GM23338 (cell line): ENCODE measurements around the gene GOLGA2. TPM values are rescaled to one million over a fixed set of nuclear protein-coding genes. Genes with fewer than 3 reads are reported as not detected.

Source experiments
- ATAC-seq: fragments of 200-7000 bp; cut with Tn5 transposase; 3 replicates; pipeline ENCODE4 v1.9.1; 2020
- DNase-seq: peaks from one replicate; pipeline ENCODE4 v3.0.0-alpha.2; 2015; ENCODE audit warnings: low spot score
- H2AFZ ChIP-seq: fragments of 200-600 bp; sonication (generic); 2 replicates; pipeline ENCODE4 v1.8.0; 2016; ENCODE audit warnings: antibody characterized with exemption, mild to moderate bottlenecking, moderate library complexity
- H3F3A ChIP-seq: fragments of 200-600 bp; sonication (generic); replicated peaks from 2 replicates; pipeline ENCODE4 v1.8.0; 2017; ENCODE audit warnings: antibody characterized with exemption, mixed run types, low read depth
- H3K27ac ChIP-seq: fragments of 200-600 bp; sonication (generic); 2 replicates; pipeline ENCODE4 v1.6.1; 2016; ENCODE audit warnings: low read depth
- H3K27me3 ChIP-seq: fragments of 200-600 bp; sonication (generic); 2 replicates; pipeline ENCODE4 v1.8.0; 2016; ENCODE audit warnings: mild to moderate bottlenecking, mixed run types, moderate library complexity; ENCODE audit not compliant: insufficient read depth
- H3K36me3 ChIP-seq: fragments of 200-600 bp; sonication (generic); 2 replicates; pipeline ENCODE4 v1.8.0; 2016; ENCODE audit warnings: mild to moderate bottlenecking; ENCODE audit not compliant: insufficient read depth
- H3K4me1 ChIP-seq: fragments of 200-600 bp; sonication (generic); 2 replicates; pipeline ENCODE4 v1.8.0; 2016; ENCODE audit warnings: mild to moderate bottlenecking, moderate library complexity; ENCODE audit not compliant: insufficient read depth
- H3K4me2 ChIP-seq: fragments of 200-600 bp; sonication (generic); 2 replicates; pipeline ENCODE4 v1.7.1; 2017; ENCODE audit warnings: mixed run types
- H3K4me3 ChIP-seq: fragments of 200-600 bp; sonication (generic); 2 replicates; pipeline ENCODE4 v1.6.1; 2016; ENCODE audit warnings: mixed run types
- H3K79me2 ChIP-seq: fragments of 200-600 bp; sonication (generic); replicated peaks from 2 replicates; pipeline ENCODE4 v1.8.0; 2017; ENCODE audit warnings: mild to moderate bottlenecking; ENCODE audit not compliant: insufficient read depth
- H3K9me2 ChIP-seq: fragments of 200-600 bp; sonication (generic); 2 replicates; pipeline ENCODE4 v1.8.0; 2017; ENCODE audit not compliant: insufficient read depth
- H4K20me1 ChIP-seq: fragments of 200-600 bp; sonication (generic); replicated peaks from 2 replicates; pipeline ENCODE4 v1.8.0; 2017; ENCODE audit warnings: mild to moderate bottlenecking; ENCODE audit not compliant: insufficient read depth
- H3K27ac Mint-ChIP-seq: 2 replicates; pipeline ENCODE4 v1.8.0; 2020; ENCODE audit warnings: inconsistent platforms, mild to moderate bottlenecking, moderate library complexity, mixed read lengths
- H3K27me3 Mint-ChIP-seq: 3 replicates; pipeline ENCODE4 v1.8.0; 2022; ENCODE audit warnings: low read depth, mild to moderate bottlenecking, moderate library complexity, mixed read lengths, inconsistent platforms; ENCODE audit not compliant: insufficient read depth, poor library complexity
- H3K36me3 Mint-ChIP-seq: 3 replicates; pipeline ENCODE4 v1.8.0; 2021; ENCODE audit warnings: low read depth, mild to moderate bottlenecking, inconsistent platforms, moderate library complexity, mixed read lengths
- H3K4me1 Mint-ChIP-seq: 3 replicates; pipeline ENCODE4 v1.8.0; 2020; ENCODE audit warnings: mild to moderate bottlenecking, inconsistent platforms, mixed read lengths
- H3K4me3 Mint-ChIP-seq: 3 replicates; pipeline ENCODE4 v1.8.0; 2021; ENCODE audit warnings: moderate library complexity, mild to moderate bottlenecking, inconsistent platforms, mixed read lengths
- H3K9me3 Mint-ChIP-seq: 3 replicates; pipeline ENCODE4 v1.8.0; 2020; ENCODE audit warnings: moderate library complexity, mild to moderate bottlenecking, inconsistent platforms, mixed read lengths
- CREB1 ChIP-seq: fragments of 250-450 bp; sonication (Bioruptor Pico); IDR thresholded peaks from 2 replicates; pipeline ENCODE4 v1.5.0; 2020; ENCODE audit warnings: low read depth, mild to moderate bottlenecking, moderate library complexity
- CTCF ChIP-seq, 2 experiments: fragments of 200-600 bp in 1 of 2; sonication (generic) in 1 of 2; conservative IDR thresholded peaks; 2 replicates each; pipeline versions ENCODE4 v1.5.1 to v1.6.1; 2016 to 2017; ENCODE audit warnings: antibody characterized with exemption in 2 of 2, low read depth in 2 of 2, mild to moderate bottlenecking in 2 of 2, moderate library complexity in 1 of 2
- JUNB ChIP-seq: IDR thresholded peaks from one replicate; pipeline ENCODE4 v1.6.1; 2016; ENCODE audit warnings: antibody characterized with exemption; ENCODE audit not compliant: unreplicated experiment
- NANOG ChIP-seq: IDR thresholded peaks from 2 replicates; pipeline ENCODE4 v1.6.1; 2016; ENCODE audit warnings: antibody characterized with exemption, borderline replicate concordance
- POLR2AphosphoS5 ChIP-seq: IDR thresholded peaks from 2 replicates; pipeline ENCODE4 v1.6.1; 2016; ENCODE audit warnings: antibody characterized with exemption, low read depth
- ZNF331 ChIP-seq: fragments of 250-450 bp; sonication (Bioruptor Pico); IDR thresholded peaks from 2 replicates; pipeline ENCODE4 v1.5.0; 2020; ENCODE audit warnings: low read depth, mild to moderate bottlenecking, moderate library complexity
- ZNF462 ChIP-seq: fragments of 250-450 bp; sonication (Bioruptor Pico); IDR thresholded peaks from 2 replicates; pipeline ENCODE4 v1.5.0; 2020; ENCODE audit warnings: mild to moderate bottlenecking, moderate library complexity
- polyA plus RNA-seq: library from polyadenylated mRNA; unstranded; fragments of >200 nt; fragmentation: Nextera tagmentation; extraction: Ambion mirVana; gene quantifications from 2 replicates; pipeline ENCODE4 v1.2.1, GENCODE V29; 2016
- total RNA-seq: library from RNA; depleted of rRNA; stranded (reverse); fragments of >200 nt; shearing (Covaris generic); gene quantifications from 2 replicates; pipeline ENCODE4 v1.2.3, GENCODE V29; 2014

The GOLGA2 gene
- total and polyA plus RNA-seq, 2 experiments from 2014 or later, result 32.6 to 48.4 TPM

- no peak for TF ChIP-seq CTCF (conservative IDR thresholded peaks at IDR 0.05; ENCODE audit: low read depth in 2 of 2)
- no peak for TF ChIP-seq ZNF462
- TF ChIP-seq CREB1, result no peak
- no peak for TF ChIP-seq POLR2AphosphoS5
Observed at GRCh38 chr9:128323791-128324190, 48.0 kb upstream of the GOLGA2 start (continued).

- Histone ChIP-seq H3K36me3 (peaks cover 6% of the 10 kb centered on the region; the same call in 1 of the 2 replicates), H3K4me3 (peak overlapping the region; percentile 99), H2AFZ (peak overlapping the region; percentile 66), H3K4me1 (peaks cover 7% of the 10 kb centered on the region), H3K27me3 (no peaks in the 10 kb centered on the region), H3F3A (peaks cover 5% of the 10 kb centered on the region; the same call in 1 of the 2 replicates), H3K27ac (peak overlapping the region; percentile 92; the same call in 1 of the 2 replicates), H3K4me2 (peak overlapping the region; percentile 84), H3K9me2 (no peaks in the 10 kb centered on the region), H3K79me2 (peaks cover 18% of the 10 kb centered on the region), H4K20me1 (no peaks in the 10 kb centered on the region; the same call in none of the 2 replicates)
- no peak overlapping the region; the same call in 1 of the 2 replicates for H3K27ac Mint-ChIP-seq
- TF ChIP-seq CREB1 (no peak), NANOG (no peak), JUNB (no peak), ZNF331 (no peak)
- H3K27me3 Mint-ChIP-seq, result peaks cover 19% of the 10 kb centered on the region
- ATAC-seq (no peak), DNase-seq (no peak)
- H3K4me3 Mint-ChIP-seq, result peak overlapping the region; percentile 94
- H3K4me1 Mint-ChIP-seq, result no peaks in the 10 kb centered on the region; the same call in 2 of the 3 replicates
- H3K36me3 Mint-ChIP-seq, result peaks cover 21% of the 10 kb centered on the region
- H3K9me3 Mint-ChIP-seq, result no peaks in the 10 kb centered on the region
Observed at GRCh38 chr9:128323212-128323730, 47.5 kb upstream of the GOLGA2 start.
